Type B pancreatic cell (in vitro differentiated cells): ENCODE results near the gene SPAG16. TPM values are rescaled to one million over a fixed set of nuclear protein-coding genes. Genes with fewer than 3 reads are reported as not detected.

Experiments
- DNase-seq: peaks from one replicate; pipeline ENCODE4 v3.0.0; 2021; ENCODE audit warnings: mixed read lengths; ENCODE audit not compliant: unreplicated experiment; ENCODE audit errors: extremely low spot score
- H3K27ac Mint-ChIP-seq: 2 replicates; pipeline ENCODE4 v1.8.0; 2021; ENCODE audit warnings: mild to moderate bottlenecking, mixed read lengths
- H3K27me3 Mint-ChIP-seq: 2 replicates; pipeline ENCODE4 v1.8.0; 2021; ENCODE audit warnings: mixed read lengths
- H3K36me3 Mint-ChIP-seq: 2 replicates; pipeline ENCODE4 v1.8.0; 2021; ENCODE audit warnings: mixed read lengths
- H3K4me1 Mint-ChIP-seq: one replicate; pipeline ENCODE4 v1.8.0; 2021; ENCODE audit warnings: mixed read lengths; ENCODE audit not compliant: unreplicated experiment
- H3K4me3 Mint-ChIP-seq: 2 replicates; pipeline ENCODE4 v1.8.0; 2021; ENCODE audit warnings: mild to moderate bottlenecking, mixed read lengths
- H3K9me3 Mint-ChIP-seq: 2 replicates; pipeline ENCODE4 v1.8.0; 2021; ENCODE audit warnings: mixed read lengths
- total RNA-seq: library from RNA; stranded (reverse); gene quantifications from 2 replicates; pipeline ENCODE4 v1.2.1, GENCODE V29; 2021; ENCODE audit warnings: low replicate concordance
- TF ChIP-seq, protein P1 (sequence below): fragments of 200-600 bp; sonication (generic); conservative IDR thresholded peaks from 2 replicates; pipeline ENCODE4 v1.5.0; 2021; ENCODE audit warnings: antibody characterized with exemption, mild to moderate bottlenecking

Gene SPAG16
- total RNA-seq, 1 donor from 2014 or later: 54.8 TPM

DNA sequence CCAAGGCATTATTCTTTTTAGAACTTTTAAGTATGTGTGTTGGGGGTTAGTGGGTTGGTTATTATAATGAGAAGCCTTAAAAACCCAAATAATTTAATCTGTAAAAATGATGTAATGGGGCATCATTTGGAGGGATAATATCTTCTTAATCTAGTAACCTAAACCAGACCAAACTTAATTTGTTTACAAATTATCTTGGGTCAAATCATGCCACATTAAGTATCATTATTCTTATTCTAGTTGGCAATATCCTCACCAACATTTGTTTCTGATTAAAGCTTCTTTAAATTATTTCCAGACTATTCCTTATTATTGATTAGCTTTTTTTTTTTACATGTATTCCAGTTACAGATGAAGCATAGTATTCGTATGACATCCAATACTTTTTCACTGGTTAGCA, 1041.1 kb downstream of the SPAG16 start:
- Mint-ChIP-seq H3K9me3 (no peaks in the 10 kb centered on the region), H3K36me3 (no peaks in the 10 kb centered on the region), H3K4me3 (no peak overlapping the region), H3K27me3 (peaks cover 3% of the 10 kb centered on the region), H3K4me1 (no peaks in the 10 kb centered on the region), H3K27ac (no peak overlapping the region)
- TF ChIP-seq, protein P1, sequence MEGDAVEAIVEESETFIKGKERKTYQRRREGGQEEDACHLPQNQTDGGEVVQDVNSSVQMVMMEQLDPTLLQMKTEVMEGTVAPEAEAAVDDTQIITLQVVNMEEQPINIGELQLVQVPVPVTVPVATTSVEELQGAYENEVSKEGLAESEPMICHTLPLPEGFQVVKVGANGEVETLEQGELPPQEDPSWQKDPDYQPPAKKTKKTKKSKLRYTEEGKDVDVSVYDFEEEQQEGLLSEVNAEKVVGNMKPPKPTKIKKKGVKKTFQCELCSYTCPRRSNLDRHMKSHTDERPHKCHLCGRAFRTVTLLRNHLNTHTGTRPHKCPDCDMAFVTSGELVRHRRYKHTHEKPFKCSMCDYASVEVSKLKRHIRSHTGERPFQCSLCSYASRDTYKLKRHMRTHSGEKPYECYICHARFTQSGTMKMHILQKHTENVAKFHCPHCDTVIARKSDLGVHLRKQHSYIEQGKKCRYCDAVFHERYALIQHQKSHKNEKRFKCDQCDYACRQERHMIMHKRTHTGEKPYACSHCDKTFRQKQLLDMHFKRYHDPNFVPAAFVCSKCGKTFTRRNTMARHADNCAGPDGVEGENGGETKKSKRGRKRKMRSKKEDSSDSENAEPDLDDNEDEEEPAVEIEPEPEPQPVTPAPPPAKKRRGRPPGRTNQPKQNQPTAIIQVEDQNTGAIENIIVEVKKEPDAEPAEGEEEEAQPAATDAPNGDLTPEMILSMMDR: no peak
- DNase-seq: no peak

DNA sequence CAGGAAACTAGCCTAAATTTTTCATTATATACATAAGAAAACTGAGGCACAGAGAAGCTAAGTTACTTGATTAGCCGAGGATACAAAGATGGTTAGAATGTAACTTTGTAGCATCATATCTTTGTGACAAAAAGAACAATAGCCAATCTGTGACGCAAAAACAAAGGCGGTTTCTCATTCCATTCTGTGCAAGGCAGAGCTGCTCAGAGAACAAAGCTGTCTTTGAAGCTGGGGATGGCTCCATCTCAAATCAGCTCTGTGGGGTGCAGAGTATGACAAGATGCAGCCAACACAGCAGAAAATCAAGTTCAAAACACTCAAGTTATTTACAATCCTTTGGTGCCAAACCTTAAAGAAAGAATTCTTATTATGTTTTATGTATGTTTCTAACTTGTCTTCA, 1044.7 kb downstream of the SPAG16 start:
- no peak for DNase-seq
- no peak overlapping the region for H3K4me3 Mint-ChIP-seq
- H3K27me3 Mint-ChIP-seq: peaks cover 3% of the 10 kb centered on the region
- no peaks in the 10 kb centered on the region for H3K9me3 Mint-ChIP-seq
- no peaks in the 10 kb centered on the region for H3K4me1 Mint-ChIP-seq
- no peak overlapping the region for H3K27ac Mint-ChIP-seq
- TF ChIP-seq, protein P1: no peak
- H3K36me3 Mint-ChIP-seq: no peaks in the 10 kb centered on the region

DNA sequence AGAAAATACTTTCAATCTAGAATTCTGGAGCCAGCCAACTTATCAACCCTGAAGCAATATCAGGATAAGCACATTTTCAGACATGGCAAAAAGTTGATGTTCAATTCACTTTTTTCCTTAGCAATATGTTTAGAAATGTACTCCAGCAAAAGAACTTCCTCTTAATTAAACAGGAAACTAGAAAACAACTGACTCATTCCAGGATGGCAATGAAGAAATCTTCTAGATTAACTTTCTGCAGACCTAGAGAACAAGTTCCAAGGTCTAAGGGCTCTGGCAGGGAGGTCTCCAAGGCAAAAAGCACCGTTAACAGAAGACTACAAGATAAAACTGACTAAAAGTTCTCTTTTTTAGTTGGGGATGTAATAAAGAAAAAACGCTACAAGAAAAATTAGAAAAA, 1057.4 kb downstream of the SPAG16 start:
- TF ChIP-seq, protein P1: no peak
- H3K4me3 Mint-ChIP-seq: no peak overlapping the region
- no peaks in the 10 kb centered on the region for H3K4me1 Mint-ChIP-seq

DNA sequence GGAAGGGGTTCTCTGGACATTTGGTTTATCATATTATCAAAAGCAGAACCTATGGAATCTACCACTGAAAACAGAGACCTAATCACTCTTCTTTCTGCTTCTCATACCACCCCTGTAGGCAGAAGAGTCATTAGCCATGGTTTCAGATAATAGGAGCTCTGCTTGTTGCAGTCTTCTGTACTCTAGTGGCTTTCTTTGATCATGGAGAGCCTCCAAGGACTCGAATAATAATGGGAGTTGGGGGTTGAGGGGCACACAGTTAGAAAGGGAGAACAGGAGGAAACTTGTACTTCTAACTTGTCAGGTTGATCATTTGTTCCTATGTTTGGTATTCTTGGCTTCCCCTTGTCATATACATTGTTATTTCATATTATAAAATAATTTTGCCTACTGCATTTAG, 1074.2 kb downstream of the SPAG16 start:
- TF ChIP-seq, protein P1: no peak
- no peaks in the 10 kb centered on the region for H3K36me3 Mint-ChIP-seq
- H3K4me3 Mint-ChIP-seq: no peak overlapping the region
- DNase-seq: no peak
- H3K27me3 Mint-ChIP-seq: no peaks in the 10 kb centered on the region
- H3K27ac Mint-ChIP-seq: no peak overlapping the region
- H3K9me3 Mint-ChIP-seq: no peaks in the 10 kb centered on the region
- H3K4me1 Mint-ChIP-seq: no peaks in the 10 kb centered on the region

More for the DNA sequence above, 1057.4 kb downstream of the SPAG16 start:
- Mint-ChIP-seq H3K27ac (no peak overlapping the region), H3K9me3 (no peaks in the 10 kb centered on the region), H3K36me3 (no peaks in the 10 kb centered on the region), H3K27me3 (no peaks in the 10 kb centered on the region)
- DNase-seq: no peak

DNA sequence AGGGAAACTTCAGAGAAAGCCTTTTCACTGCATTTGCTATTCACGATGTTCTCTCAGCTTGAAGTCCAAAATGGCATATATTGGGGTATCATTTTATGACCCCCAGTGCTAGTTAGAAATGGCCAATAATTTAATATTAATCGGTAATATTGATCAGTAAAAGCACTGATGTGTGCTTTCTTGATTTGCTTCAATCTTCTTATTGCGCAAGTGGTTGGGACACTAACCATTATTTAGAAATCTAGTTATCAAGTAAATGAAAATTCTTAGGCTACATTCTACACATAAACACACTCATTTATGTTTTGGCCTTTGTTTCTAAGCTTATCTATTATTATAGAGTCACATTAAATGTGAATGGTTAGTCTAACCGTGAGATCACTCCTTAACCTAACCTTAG, 1076.9 kb downstream of the SPAG16 start:
- Mint-ChIP-seq H3K9me3 (no peaks in the 10 kb centered on the region), H3K4me3 (no peak overlapping the region)

More for the DNA sequence above, 1076.9 kb downstream of the SPAG16 start:
- Mint-ChIP-seq H3K36me3 (no peaks in the 10 kb centered on the region), H3K27ac (no peak overlapping the region), H3K4me1 (no peaks in the 10 kb centered on the region), H3K27me3 (peaks cover 5% of the 10 kb centered on the region)
- TF ChIP-seq, protein P1: no peak
- DNase-seq: no peak
